HG03432 (cell line): ENCODE measurements around the gene SHOX.

Experiments used
- ATAC-seq: cut with Tn5 transposase; IDR thresholded peaks from one replicate; pipeline ENCODE4 v1.9.1; 2021; ENCODE audit warnings: mild to moderate bottlenecking, moderate library complexity; ENCODE audit not compliant: unreplicated experiment

The SHOX gene

DNA sequence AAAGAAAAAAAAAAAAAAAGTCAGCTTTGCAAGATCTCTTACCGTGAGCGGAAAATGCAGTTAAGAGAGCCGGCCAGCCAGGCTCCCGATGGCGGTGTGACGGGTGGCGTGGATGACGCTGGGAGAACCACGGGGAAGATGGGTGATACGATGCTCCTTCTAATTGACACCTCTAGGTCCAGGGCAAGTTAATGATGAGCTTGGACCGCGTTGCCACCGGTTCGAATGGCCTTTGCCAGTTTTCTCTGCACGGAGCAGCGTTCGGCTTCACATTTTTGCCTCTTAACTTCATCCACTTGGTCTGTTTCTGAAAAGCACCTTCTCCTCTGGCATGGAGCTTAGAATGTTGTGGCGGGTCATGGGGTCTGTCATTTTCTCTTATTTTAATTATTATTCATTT, 33.2 kb downstream of the SHOX start:
- ATAC-seq: no peak

DNA sequence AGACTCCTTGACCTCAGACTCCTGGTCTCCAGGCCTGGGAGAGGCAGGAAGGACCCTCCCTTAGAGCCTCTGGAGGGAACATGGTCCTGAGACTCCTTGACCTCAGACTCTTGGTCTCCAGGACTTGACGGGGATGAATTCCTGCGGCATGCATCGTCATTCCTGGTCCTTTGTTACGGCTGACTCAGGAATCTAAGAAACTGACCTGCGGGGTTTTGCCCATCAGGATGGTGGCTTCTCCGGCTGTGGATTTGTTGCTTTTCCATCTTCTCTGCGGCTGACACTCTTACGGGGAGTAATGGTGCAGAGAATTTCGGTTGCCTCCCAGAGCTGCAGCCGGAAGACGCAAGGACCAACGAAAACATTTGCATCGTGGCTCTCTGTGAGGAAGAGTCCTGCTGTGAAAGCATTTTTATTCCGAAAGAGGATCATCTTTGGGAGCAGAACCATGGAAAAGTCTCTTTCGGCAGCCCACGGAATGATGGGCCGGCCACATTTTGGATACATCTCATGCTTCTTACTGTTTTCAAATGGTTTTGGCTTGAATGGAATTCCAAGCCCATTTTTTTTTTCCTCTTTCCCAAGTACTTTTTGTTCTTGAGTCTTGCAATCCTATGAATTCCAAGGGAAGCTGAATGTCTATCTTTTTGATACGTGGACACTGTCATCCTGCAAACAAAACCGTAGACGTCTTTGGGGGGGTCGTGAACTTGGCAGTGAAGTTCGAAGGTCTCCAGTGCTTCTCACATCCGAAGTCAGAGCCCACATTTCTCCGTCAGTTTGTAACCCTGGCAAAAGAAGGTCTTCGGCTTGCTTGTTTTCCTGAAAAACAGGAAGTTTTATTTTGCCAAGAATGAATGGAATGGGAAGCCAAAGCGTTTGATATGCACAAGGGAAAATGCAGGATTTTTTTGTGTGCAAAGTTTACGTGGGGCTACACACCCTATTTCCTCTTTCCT, 36.5 kb downstream of the SHOX start:
- no peak for ATAC-seq

DNA sequence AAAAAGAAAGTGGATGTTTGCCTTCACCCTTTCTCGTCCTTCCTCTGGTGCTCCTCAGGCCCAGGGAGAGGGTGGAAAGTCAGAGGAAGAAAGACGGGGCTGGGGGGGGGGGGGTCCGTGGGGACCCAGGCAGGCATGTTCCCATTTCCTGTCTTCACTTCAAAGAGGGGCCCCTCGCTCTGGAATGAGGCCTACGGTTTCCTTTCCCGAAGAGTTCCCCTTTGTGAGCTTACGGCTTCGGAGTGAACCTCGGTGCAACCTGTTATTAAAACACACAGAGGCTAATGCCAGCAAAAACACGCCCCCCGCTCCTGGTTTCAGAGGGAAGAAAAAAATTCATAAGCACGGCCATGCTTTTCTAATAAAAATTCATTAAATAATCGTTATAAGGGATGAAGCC, 40.1 kb downstream of the SHOX start:
- no peak for ATAC-seq

DNA sequence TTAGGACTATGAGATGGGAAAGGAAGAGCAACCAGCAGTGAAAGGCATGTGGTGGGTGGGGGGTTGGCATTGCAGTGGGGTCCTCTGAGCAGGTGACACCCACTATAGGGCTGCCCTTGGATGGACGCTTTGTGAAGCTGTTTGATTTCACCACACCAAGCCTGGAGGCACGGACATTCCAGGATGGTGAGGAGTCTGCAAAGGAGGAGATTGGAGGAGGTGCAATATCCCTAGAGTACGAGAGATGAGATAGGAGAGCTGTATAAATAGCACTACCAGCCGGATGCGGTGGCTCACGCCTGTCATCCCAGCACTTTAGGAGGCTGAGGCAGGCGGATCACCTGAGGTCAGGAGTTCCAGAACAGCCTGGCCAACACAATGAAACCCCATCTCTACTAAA, 42.3 kb downstream of the SHOX start:
- ATAC-seq: no peak

DNA sequence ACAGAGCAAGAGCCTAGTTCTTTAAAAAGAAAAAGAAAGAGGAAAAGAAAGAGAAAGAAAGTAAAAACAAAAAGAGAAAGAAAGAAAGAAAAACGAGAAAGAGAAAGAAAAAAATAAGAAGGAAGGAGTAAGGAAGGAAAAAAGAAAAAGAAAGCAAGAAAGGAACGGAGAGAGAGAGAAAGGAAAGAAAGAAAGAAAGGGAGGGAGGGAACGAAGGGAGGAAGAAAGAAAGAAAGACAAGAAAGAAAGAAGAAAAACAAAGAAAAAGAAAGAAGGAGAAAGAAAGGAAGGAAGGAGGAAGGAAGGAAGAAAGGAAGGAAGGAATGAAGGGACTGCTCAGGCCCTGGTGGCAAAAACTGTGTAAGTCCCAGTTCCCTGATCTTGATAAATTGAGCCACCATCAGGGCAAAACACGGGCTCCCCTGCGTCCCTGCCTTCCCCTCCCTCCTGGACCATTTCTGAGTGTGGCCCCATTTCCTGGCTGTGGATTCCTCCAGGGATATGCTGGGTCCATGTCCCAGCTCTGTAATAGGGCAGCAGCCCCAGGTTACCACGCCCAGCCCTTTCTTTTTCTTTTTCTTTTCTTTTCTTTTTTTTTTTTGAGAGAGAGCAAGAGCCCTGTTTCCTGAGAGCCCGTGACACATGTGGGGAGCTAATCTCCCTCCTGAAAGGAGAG, 44.8 kb downstream of the SHOX start:
- no peak for ATAC-seq

DNA sequence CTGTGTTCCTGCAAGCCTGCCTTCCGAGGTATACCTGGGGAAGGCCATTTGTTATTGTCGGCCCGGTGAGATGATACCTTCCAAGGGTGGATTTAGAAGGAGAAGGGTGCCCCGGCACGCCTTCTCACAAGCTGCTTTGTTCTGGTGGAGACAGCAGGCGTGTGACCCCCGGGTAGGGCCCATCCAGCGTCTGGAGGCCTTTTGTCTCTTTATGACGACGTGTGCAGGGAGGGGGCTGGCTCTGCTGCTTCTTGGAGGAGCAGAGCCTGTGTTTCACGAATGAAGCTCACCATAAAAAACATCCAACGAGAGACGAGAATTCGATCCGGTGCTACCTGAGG, 45.3 kb downstream of the SHOX start:
- ATAC-seq: no peak

DNA sequence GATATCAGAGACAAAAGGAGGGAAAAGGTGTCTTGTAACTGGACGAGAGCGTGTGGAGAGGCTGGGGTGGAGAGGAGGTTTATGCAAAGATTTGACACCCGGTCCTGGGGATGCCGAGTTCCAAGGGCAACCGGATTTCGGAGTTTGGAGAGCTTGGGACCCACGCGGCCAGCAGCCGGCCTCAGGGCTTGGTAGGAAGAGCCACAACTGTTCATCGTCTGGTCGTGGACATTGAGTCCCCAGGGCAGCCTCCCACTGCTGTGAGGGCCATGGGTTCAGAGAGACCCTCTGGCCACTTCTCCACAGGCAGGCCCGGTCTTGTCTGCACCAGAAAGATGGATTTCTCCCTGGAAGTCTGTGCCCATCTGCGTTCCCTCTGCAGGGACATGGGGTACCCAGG, 46.8 kb downstream of the SHOX start:
- no peak for ATAC-seq

DNA sequence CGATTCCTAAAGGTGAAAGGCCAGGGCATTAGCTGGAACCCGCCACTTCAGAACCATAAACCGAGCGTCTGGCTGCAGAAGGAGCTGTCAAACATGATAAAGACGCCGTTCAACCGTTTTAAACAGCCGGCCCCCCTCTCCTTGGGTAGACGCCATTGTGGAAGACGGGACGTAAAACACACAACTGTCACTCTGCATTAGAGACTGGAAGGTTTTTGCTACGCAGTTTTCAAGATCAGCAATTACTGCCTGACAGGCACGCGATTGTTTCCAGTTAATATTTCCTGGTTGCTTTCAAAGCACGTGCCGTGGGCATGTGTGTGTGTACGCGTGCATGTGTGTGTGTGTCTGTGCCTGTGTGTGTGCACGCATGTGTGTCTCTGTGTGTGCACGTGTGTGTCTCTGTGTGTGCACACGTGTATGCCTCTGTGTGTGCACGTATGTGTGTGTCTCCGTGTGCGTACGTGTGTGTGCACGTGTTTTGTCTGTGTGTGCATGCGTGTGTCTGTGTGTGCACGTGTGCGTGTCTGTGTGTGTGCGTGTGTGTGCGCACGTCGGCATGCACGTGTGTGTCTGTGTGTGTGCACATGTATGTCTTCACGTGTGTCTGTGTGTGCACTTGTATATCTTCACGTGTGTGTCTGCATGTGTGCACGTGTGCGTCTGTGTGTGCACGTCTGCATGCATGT, 48.8 kb downstream of the SHOX start:
- no peak for ATAC-seq

DNA sequence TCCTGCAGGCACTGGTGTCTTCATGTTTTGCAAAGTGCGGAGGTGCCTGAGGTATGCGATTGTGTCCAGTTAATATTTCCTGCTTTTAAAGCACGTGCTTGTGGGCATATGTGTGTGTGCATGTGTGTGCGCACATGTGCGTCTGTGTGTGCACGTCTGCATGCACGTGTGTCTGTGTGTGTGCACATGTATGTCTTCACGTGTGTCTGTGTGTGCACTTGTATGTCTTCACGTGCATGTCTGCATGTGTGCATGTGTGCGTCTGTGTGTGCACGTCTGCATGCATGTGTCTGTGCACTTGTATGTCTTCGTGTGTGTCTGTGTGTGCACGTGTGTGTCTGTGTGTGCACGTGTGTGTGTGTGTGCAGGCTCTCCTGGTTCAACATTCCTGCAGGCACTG, 49.5 kb downstream of the SHOX start:
- ATAC-seq: no peak

DNA sequence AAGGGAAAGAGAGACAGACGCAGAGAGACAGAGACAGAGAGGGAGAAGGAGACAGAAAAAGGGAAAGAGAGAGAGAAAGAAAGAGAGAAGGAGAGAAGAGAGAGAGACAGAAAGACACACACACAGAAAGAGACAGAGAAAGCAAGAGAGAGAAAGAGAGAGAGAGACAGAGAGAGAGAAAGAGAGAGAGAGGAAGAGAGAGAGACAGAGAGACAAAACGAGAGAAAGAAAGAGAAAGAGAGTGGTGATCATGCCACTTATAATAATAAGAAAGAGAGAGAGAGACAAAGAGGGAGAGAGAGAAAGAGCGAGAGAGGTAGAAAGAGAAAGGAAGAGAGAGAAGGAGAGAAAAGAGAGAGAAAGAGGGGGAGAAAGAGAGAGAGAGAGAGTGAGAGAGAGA, 51.4 kb downstream of the SHOX start:
- ATAC-seq: no peak

DNA sequence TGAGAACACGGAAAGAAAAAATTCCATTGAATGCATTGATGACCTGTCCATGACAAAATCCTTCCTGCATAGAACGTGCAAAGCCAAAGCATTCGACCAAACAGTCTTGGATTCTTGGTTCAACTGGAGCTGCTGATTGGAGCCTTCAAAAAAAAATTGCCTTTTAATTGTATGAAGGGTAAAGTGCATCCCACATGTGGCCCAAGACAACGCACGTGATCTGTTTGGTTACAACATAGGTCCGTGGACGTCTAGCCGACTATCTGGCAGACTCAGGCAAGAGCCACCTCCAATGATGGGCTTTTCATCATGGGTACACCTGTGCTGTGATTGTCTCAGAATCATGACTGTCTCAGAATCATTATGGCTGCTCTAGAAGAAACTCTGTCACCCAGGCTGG, 52.3 kb downstream of the SHOX start:
- ATAC-seq: no peak

DNA sequence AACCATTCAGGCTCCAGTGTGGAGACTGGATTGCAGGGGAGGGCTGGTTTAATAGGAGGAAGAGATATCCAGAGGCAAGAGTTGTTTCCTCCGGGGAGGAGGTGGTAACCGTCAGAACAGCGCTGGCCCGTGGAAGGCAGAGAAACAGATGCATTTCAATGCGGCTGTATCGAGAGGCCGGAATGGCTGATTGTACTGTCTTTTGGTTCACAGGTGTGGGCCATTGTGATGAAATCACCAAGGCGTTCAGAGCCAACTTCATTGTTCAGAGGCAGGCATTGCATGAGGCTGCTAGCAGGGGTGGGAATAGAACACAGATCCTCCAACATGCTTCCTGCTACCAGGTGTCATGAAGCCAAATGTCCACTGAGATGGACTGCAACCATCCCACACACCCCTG, 53.0 kb downstream of the SHOX start:
- ATAC-seq: no peak

DNA sequence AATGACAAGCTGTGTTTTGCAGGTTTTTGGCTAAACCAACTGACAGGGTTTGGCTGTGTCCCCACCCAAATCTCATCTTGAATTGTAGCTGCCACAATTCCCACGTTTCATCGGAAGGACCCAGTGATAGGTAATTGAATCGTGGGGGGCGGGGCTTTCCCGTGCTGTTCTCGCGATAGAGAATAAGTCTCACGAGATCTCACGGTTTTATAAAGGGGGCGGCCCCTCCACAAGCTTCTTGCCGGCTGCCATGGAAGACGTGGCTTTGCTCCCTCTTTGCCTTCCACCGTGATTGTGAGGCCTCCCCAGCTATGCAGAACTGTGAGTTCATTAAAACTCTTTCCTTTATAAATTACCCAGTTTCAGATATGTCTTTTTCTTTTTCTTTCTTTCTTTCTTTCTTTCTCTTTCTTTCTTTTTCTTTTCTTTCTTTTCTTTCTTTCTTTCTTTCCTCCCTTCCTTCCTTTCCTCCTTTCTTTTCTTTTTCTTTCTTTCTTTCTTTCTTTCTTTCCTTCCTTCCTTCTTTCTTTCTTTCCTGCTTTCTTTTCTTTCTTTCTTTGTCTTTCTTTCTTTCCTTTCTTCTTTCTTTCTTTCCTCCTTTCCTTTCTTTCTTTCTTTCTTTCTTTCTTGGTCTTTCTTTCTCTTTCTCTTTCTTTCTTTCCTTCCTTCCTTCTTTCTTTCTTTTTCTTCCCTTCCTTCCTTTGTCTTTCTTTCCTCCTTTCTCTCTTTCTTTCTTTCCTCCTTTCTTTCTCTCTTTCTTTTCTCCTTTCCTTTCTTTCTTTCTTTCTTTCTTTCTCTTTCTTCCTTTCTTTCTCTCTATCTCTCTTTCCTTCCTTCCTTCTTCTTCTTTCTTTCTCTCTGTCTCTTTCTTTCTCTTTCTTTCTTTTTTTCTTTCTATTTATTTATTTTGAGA, 54.8 kb downstream of the SHOX start:
- no peak for ATAC-seq

DNA sequence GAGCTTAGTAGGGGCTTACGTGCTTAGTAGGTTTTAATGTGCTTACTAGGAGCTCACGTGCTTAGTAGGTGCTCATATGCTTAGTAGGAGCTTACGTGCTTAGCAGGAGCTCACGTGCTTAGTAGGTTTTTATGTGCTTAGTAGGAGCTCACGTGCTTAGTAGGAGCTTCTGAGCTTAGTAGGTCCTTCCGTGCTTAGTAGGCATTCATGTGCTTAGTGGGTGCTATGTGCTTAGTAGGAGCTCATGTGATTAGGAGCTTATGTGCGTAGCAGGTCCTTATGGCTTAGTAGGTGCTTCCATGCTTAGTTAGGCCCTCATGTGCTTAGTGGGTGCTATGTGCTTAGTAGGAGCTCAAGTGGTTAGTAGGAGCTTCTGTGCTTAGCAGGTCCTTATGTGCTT, 59.4 kb downstream of the SHOX start:
- ATAC-seq: no peak

DNA sequence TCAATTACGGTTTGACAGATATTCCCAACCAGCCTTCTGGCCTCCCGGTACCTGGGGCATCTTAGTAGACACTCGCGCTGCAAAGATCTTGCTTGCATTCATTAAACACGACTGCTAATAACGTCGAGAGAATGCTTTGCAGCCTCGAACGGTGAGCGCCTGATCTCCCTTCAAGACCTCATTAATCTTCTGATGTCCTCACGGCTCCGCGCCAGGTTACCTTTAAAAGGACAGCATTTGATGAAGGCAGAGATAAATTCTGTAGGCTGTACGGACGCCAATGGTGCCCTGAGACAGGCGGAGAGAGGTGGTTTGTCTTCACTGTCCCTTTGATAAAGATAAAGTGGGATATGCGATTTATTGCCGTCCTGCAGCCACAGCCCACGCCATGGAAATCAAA, 64.2 kb downstream of the SHOX start:
- no peak for ATAC-seq

DNA sequence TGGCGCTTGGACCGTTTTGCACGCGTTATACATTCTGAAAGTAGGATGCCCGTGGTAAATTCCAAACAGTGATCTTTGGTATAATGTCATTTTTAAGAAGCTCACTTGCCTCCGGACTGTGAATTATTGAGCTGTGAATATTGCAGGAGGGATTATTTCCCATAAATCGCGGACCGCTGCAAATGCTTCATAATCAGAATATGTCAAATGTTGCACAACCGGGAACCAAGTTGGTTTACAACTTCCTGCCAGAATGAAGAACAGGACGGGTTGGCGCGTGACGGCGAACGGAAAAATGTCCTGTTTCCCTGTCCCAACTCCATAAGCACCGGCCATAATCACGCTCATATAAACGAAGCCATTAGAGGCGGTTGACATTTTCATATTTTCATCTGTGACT, 67.6 kb downstream of the SHOX start:
- no peak for ATAC-seq

DNA sequence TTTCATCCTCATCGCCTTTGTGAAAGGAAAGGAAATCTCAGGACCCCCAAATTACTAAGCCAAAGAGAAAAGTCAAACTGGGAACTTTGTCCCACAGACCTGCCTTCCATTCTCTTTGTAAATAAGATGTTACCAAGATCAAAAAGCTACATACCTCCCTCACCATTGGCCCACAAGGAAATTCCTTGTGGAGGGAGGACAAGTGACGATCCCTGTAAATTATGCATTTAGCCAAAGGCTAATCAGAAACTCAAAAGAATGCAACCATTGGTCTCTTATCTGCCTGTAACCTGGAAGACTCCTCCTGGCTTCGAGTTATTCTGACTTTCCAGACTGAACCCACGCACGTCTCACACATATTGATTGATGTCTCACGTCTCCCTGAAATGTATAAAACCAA, 70.3 kb downstream of the SHOX start:
- ATAC-seq: no peak

DNA sequence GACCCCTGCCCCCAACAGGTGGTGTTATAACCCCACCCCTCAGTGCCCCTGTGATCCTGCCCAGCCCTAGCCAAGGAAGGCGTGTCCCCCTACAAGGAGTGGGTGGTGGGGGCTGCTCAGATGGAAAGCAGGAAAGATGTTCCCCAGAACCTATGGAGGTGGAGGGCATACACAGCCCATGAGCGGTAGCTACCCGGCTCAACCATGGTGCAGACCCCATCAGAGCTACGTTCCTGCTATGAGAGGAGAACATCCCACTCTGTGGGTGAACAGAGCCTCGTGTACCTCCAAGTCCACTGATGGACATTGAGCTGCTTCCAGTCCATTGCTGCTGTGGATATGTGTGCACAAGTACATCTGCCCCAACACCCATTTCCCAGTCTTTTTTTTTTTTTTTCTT, 71.1 kb downstream of the SHOX start:
- ATAC-seq: no peak

DNA sequence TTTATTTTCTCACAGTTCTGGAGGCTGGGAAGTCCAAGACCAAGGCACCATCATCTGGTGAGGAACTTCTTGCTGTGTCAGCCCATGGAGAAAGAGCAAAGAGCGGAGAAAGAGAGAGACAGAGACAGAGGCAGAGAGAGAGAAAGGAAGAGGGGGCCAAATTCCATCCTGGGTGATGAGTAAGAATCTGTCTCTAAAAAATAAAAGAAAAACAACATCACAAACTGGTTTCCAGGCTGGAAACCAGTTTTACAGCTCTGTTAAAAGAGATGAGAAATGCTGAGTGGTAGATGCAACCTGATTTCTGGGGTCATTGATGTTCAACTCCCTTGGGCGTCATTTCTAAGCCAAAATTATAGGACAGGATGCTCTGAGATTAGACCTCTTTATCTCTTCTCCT, 72.9 kb downstream of the SHOX start:
- no peak for ATAC-seq

DNA sequence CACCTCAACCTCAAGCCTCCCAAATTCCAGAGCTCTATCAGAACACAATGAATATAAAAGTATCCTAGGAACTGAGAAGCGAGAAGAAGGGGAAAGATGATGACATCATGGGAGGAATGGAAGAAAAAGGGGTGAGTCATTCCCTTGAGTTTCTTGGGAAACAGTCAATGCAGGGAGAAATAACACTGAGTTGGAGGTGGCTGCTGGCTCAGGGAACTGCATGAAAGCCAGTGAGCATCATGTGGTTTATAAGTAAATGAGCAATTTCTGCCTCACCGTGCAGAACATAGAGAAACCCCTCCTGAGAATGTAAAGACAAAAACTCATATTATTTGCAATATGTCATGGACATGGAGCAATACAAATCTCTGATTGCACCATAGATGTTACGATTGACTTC, 73.3 kb downstream of the SHOX start:
- no peak for ATAC-seq
